Dendritic cell treated with granulocyte-macrophage colony-stimulating factor and Interleukin-4, amounts not matched to agents 40 ng/mL and 50 ng/mL, for 4 days (primary cell): ENCODE data around the gene PFKP.

Experiments
- H3K27ac Mint-ChIP-seq: one replicate; pipeline ENCODE4 v1.8.0; 2022; ENCODE audit warnings: mild to moderate bottlenecking, mixed read lengths
- H3K27me3 Mint-ChIP-seq: one replicate; pipeline ENCODE4 v1.8.0; 2022; ENCODE audit warnings: mild to moderate bottlenecking, mixed read lengths
- H3K36me3 Mint-ChIP-seq: one replicate; pipeline ENCODE4 v1.8.0; 2022; ENCODE audit warnings: low read depth, mixed read lengths
- H3K4me1 Mint-ChIP-seq: one replicate; pipeline ENCODE4 v1.8.0; 2022; ENCODE audit warnings: low read depth, mixed read lengths
- H3K4me3 Mint-ChIP-seq: one replicate; pipeline ENCODE4 v1.8.0; 2022; ENCODE audit warnings: mild to moderate bottlenecking, moderate library complexity, mixed read lengths
- H3K9me3 Mint-ChIP-seq: one replicate; pipeline ENCODE4 v1.8.0; 2022; ENCODE audit warnings: mixed read lengths
- intact Hi-C: fragments of 100-400 bp; cut with micrococcal nuclease; formaldehyde crosslinking; loops from one replicate; pipeline ENCODE4 v1.15.0; 2022

The PFKP gene

GRCh38 chr10:3067118-3067858 is at the start of gene PFKP:
Gene PFKP, plus strand, starts transcription at chr10:3067548. Its CDS starts 48 bp downstream, at chr10:3067596.
- no peaks in the 10 kb centered on the region for H3K9me3 Mint-ChIP-seq
- H3K27me3 Mint-ChIP-seq: peaks cover 33% of the 10 kb centered on the region
- peaks cover 33% of the 10 kb centered on the region for H3K4me1 Mint-ChIP-seq
- H3K4me3 Mint-ChIP-seq: peak within 1 kb of the TSS; percentile 99
- peak within 1 kb of the TSS; percentile 94 for H3K27ac Mint-ChIP-seq
- intact Hi-C loops: no loop called here
- peaks cover 51% of the 10 kb centered on the region for H3K36me3 Mint-ChIP-seq

DNA sequence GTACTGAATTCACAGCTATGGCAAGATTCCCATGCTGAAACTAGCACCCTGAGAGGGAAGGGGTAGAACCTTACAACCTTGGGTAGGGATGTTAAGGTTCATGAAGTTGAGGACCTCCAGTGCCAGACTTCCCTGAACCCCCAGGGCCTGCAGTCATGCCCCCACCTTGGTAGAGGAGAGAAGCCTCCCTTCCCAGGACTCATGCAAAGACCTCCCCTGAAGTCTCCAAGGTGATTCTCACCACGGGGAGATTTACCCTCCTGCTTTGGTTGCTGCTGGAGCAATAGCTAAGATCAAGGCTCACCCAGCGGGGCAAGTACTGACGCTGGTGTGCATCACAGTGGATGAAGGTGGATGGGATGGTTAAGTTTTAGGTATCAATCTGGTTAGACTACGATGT is 49.1 kb upstream of the PFKP start:
- Mint-ChIP-seq H3K36me3 (no peaks in the 10 kb centered on the region), H3K4me1 (peaks cover 7% of the 10 kb centered on the region), H3K4me3 (no peak overlapping the region), H3K27ac (no peak overlapping the region), H3K27me3 (peaks cover 52% of the 10 kb centered on the region), H3K9me3 (peaks cover 10% of the 10 kb centered on the region)
- intact Hi-C loops: no loop called here

- Mint-ChIP-seq H3K4me3 (no peak overlapping the region), H3K4me1 (peaks cover 7% of the 10 kb centered on the region), H3K27me3 (peaks cover 43% of the 10 kb centered on the region), H3K27ac (peak overlapping the region; percentile 10), H3K36me3 (no peaks in the 10 kb centered on the region), H3K9me3 (peaks cover 6% of the 10 kb centered on the region)
- intact Hi-C loops: no loop called here
These were observed 47.0 kb upstream of the PFKP start for GRCh38 chr10:3020311-3020710.

DNA sequence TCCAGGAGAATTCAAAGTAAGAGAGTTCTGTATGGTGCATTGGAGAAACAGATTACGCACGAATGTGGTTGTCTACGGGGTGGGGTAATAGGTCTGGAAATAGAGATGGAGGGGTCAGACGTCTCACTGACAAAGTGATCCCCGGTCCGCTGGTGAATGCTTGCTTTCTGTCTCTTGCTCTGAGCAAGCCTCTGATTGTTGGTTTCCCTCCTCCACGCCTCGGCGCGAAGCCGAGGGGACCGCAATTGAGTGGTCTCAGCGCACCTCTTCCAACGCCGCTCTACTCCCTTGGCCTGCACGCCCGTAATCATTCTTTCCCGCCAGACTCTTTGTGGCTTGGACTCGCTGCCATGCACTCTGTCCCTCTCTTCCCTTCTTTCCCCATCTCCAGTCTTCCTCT is 46.5 kb upstream of the PFKP start:
- peaks cover 13% of the 10 kb centered on the region for H3K4me1 Mint-ChIP-seq
- H3K9me3 Mint-ChIP-seq: peaks cover 6% of the 10 kb centered on the region
- H3K27me3 Mint-ChIP-seq: peaks cover 41% of the 10 kb centered on the region
- H3K36me3 Mint-ChIP-seq: no peaks in the 10 kb centered on the region
- H3K4me3 Mint-ChIP-seq: no peak overlapping the region
- H3K27ac Mint-ChIP-seq: no peak overlapping the region
- intact Hi-C loops: no loop called here

DNA sequence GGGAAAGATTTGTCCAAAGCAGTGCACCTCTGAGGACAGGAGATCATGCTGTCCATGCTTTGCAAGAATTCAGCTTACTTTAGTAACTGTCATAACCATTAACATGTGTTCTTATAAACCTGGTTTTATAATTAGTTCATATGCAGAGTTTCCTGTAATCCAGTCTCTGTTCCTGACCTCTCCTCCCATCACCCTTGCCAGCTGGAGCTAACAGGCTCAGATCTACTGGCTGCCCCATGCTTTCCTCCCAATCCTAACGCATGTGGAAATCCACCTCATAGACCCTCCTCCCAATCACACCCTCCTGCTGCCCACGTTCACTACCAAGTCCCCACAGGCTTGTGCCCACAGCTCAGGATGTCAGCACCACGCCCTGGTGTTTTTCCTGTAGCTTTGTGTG is 45.3 kb upstream of the PFKP start:
- peaks cover 38% of the 10 kb centered on the region for H3K27me3 Mint-ChIP-seq
- peak overlapping the region; percentile 43 for H3K27ac Mint-ChIP-seq
- H3K4me1 Mint-ChIP-seq: peaks cover 24% of the 10 kb centered on the region
- H3K36me3 Mint-ChIP-seq: no peaks in the 10 kb centered on the region
- H3K9me3 Mint-ChIP-seq: peaks cover 6% of the 10 kb centered on the region
- no peak overlapping the region for H3K4me3 Mint-ChIP-seq
- intact Hi-C loops: no loop called here

- H3K27me3 Mint-ChIP-seq: peaks cover 30% of the 10 kb centered on the region
- no peak overlapping the region for H3K27ac Mint-ChIP-seq
- H3K4me3 Mint-ChIP-seq: no peak overlapping the region
- intact Hi-C loops: no loop called here
- peaks cover 6% of the 10 kb centered on the region for H3K9me3 Mint-ChIP-seq
- H3K36me3 Mint-ChIP-seq: no peaks in the 10 kb centered on the region
- peaks cover 40% of the 10 kb centered on the region for H3K4me1 Mint-ChIP-seq
These were observed 43.5 kb upstream of the PFKP start for GRCh38 chr10:3023892-3024291.

GRCh38 chr10:3025026-3025683 is 42.2 kb upstream of the PFKP start:
- intact Hi-C loops: loop anchor here (5.0 kb wide), 1 partner anchor 38 kb away; no protein-coding TSS in a partner anchor
- H3K27me3 Mint-ChIP-seq: peaks cover 26% of the 10 kb centered on the region
- no peaks in the 10 kb centered on the region for H3K36me3 Mint-ChIP-seq
- no peak overlapping the region for H3K4me3 Mint-ChIP-seq
- H3K9me3 Mint-ChIP-seq: peaks cover 6% of the 10 kb centered on the region
- H3K27ac Mint-ChIP-seq: peak overlapping the region; percentile 55
- peaks cover 52% of the 10 kb centered on the region for H3K4me1 Mint-ChIP-seq

DNA sequence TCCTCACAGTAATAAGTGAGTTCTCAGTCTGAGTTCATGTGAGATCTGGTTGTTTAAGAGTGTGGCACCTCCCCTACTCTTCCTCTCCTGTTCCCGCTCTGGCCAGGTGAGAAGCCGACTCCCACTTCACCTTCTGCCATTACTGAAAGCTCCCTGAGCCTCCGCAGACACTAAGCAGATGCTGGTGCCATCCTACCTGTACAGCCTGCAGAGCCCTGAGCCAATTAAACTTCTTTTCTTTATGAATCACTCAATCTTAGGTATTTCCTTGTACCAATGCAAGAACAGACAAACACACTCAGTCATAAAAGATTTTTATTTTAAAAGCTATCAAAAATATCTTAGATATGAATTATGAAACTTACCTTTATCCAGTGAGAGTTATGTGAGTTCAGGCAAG is 39.5 kb upstream of the PFKP start:
- no peaks in the 10 kb centered on the region for H3K36me3 Mint-ChIP-seq
- intact Hi-C loops: loop anchor here (5.0 kb wide), 1 partner anchor 41 kb away; no protein-coding TSS in a partner anchor
- H3K27me3 Mint-ChIP-seq: peaks cover 23% of the 10 kb centered on the region
- peaks cover 5% of the 10 kb centered on the region for H3K9me3 Mint-ChIP-seq
- H3K27ac Mint-ChIP-seq: peak overlapping the region; percentile 71
- H3K4me1 Mint-ChIP-seq: peaks cover 45% of the 10 kb centered on the region
- no peak overlapping the region for H3K4me3 Mint-ChIP-seq

- intact Hi-C loops: loop anchor here (5.0 kb wide), 1 partner anchor 41 kb away; no protein-coding TSS in a partner anchor
- Mint-ChIP-seq H3K27me3 (peaks cover 18% of the 10 kb centered on the region), H3K27ac (peak overlapping the region; percentile 71), H3K36me3 (no peaks in the 10 kb centered on the region), H3K4me3 (no peak overlapping the region), H3K9me3 (no peaks in the 10 kb centered on the region), H3K4me1 (peaks cover 45% of the 10 kb centered on the region)
These were observed 38.9 kb upstream of the PFKP start for GRCh38 chr10:3028441-3028840.

DNA sequence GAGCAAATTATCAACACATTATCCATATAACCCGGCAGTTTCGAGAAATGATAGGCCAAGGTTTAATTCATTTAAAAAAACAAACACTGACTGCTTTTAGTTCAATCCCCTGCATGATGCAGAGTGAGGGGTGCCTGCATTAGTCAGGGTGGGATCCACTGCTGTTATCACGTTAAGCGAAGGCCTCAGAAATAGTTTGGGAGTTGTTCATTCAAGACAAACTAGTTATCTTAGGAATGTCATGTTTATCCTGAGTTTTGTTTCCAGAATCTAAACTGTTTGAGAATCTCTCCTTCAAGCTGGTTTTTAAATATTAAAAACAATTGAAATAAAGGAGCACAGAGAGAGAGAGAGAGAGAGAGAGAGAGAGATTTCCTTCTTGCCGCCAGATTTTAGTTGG is 36.6 kb upstream of the PFKP start:
- Mint-ChIP-seq H3K9me3 (no peaks in the 10 kb centered on the region), H3K27ac (no peak overlapping the region), H3K4me3 (no peak overlapping the region), H3K36me3 (no peaks in the 10 kb centered on the region), H3K4me1 (peaks cover 63% of the 10 kb centered on the region), H3K27me3 (peaks cover 15% of the 10 kb centered on the region)
- intact Hi-C loops: no loop called here

DNA sequence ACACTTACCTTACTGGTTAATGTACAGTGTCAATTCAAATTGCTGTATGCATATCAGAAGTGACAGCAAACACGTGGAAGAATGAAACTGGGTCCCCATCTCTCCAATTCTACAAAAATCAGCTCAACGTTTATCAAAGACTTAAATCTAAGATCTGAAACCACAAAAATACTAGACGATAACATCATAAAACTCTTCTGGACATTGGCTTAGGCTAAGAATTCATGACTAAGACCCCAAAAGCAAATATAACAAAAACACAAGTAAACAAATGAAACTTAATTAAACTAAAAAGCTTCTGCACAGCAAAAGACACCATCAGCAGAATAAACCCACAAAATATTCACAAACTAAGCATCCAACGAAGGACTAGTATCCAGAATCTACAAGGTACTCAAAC is 35.9 kb upstream of the PFKP start:
- no peaks in the 10 kb centered on the region for H3K9me3 Mint-ChIP-seq
- intact Hi-C loops: no loop called here
- H3K27me3 Mint-ChIP-seq: peaks cover 15% of the 10 kb centered on the region

DNA sequence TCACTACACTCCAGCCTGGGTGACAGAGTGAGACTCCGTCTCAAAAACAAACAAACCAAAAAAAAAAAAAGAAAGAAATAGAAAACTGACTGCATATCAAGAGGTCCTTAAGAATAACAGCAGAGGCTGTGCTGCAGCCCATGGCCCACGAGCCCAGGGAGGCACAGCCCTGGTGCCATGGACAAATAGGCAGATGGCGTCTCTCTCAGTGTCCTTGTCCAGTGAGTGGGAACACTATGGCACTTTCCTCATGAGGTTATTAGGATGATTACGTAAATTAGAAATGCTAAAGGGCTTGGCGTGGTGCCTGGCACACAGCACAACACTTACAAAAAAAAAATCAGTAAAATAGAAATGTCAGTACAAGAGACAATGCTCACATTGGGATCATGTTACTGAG is 33.4 kb upstream of the PFKP start:
- H3K4me3 Mint-ChIP-seq: no peak overlapping the region
- peaks cover 16% of the 10 kb centered on the region for H3K36me3 Mint-ChIP-seq
- peaks cover 66% of the 10 kb centered on the region for H3K4me1 Mint-ChIP-seq
- intact Hi-C loops: no loop called here
- peaks cover 13% of the 10 kb centered on the region for H3K27me3 Mint-ChIP-seq
- H3K27ac Mint-ChIP-seq: peak overlapping the region; percentile 99
- H3K9me3 Mint-ChIP-seq: no peaks in the 10 kb centered on the region

More for the DNA sequence above, 35.9 kb upstream of the PFKP start:
- no peaks in the 10 kb centered on the region for H3K36me3 Mint-ChIP-seq
- H3K4me3 Mint-ChIP-seq: no peak overlapping the region
- no peak overlapping the region for H3K27ac Mint-ChIP-seq
- H3K4me1 Mint-ChIP-seq: peaks cover 63% of the 10 kb centered on the region

DNA sequence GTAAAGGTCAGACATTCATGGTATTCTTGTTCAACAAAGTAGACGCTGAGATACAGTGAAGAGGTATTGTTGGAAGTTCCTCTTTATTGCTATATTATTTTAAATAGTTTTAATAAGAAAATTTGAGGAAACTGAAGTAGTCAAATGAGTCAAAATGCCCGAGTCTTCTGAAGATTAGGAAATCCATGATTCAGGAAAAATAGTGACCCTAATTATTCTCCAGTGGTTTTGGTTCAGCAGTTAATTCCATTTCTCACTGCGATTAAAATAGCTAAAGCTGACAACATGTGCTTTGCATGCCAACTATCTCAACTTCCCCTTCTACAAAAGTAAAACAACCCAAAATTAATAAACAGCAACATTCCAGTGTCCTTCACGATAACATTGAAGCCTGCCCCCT is 32.7 kb upstream of the PFKP start:
- intact Hi-C loops: no loop called here
- Mint-ChIP-seq H3K27ac (peak overlapping the region; percentile 99), H3K36me3 (peaks cover 21% of the 10 kb centered on the region), H3K4me1 (peaks cover 66% of the 10 kb centered on the region), H3K9me3 (no peaks in the 10 kb centered on the region), H3K4me3 (no peak overlapping the region), H3K27me3 (peaks cover 9% of the 10 kb centered on the region)

DNA sequence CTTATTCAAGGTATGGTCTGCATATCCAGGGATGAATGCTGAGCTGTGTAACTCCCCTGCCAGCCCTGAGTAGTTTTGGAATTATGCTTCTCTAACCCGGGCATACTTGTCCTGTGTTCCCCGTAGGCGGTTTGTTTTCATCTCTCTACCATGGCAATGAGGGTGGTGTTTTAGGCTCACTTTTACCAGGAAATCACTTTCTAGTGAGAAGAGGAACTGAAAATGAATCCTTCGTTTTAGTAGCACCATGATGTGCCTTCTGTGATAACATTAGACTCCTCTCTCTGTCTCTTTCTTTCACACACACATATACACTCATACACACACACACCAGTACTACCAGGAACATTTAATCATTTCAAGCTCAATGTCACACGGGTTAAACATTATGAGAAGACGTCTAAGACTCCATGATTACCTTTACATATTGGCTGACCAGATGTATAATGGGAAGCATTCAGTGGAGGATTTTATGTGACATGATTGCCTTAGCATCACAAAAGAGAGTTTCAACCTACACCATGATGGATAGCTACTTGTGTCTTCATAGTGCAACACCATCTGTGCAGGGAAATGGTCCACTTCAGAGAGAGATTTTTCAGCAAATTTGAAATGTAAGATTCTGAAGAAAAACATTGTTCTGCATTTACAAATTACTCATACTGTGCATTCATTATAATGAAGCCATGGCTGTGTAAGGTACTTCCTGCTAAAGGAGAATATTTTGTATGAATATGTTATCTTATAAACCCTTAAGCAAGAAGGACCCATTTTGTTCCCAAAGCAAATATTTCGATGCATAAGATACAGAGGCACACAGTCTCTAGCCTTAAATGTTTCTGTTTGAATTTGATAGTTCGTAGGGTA is 31.0 kb upstream of the PFKP start:
- Mint-ChIP-seq H3K27ac (peak overlapping the region; percentile 99), H3K4me3 (peak overlapping the region; percentile 60), H3K4me1 (peaks cover 76% of the 10 kb centered on the region), H3K9me3 (peaks cover 10% of the 10 kb centered on the region), H3K36me3 (peaks cover 32% of the 10 kb centered on the region), H3K27me3 (peaks cover 9% of the 10 kb centered on the region)
- intact Hi-C loops: no loop called here
